ENCODE results near the gene SPON1. TPM values are rescaled to one million over a fixed set of nuclear protein-coding genes. Genes with fewer than 3 reads are reported as not detected.

SPON1 gene
- total and polyA plus RNA-seq, 2 of the 8 experiments (the other 6 are each of a cell fraction or from before 2014, with no cell fraction given): 1.5 to 5.4 TPM

GRCh38 chr11:14163576-14163975 lies 201.1 kb downstream of the SPON1 start:
- TF ChIP-seq POU5F1 (IDR thresholded peaks at IDR 0.05; ENCODE audit: low read depth, low read length) (no peak), BRCA1 (IDR thresholded peaks at IDR 0.05; ENCODE audit: low read depth, low read length) (no peak), TAF7 (optimal IDR thresholded peaks at IDR 0.05; ENCODE audit: borderline replicate concordance, low read depth, low read length) (no peak), BACH1 (IDR thresholded peaks at IDR 0.05; ENCODE audit: low read length) (no peak), ZNF274 (IDR thresholded peaks at IDR 0.05; ENCODE audit: borderline replicate concordance, extremely low read depth, low read length) (no peak), SIN3A (conservative IDR thresholded peaks at IDR 0.05 in 1 of 2, IDR thresholded peaks at IDR 0.05 in 1 of 2; ENCODE audit: low read depth in 1 of 2, low read length in 2 of 2) (no peak), TEAD4 (IDR thresholded peaks at IDR 0.05; ENCODE audit: low read depth, low read length) (no peak), SIRT6 (IDR thresholded peaks at IDR 0.05; ENCODE audit: low read length) (no peak), CREB1 (IDR thresholded peaks at IDR 0.05) (no peak), CTBP2 (IDR thresholded peaks at IDR 0.05; ENCODE audit: borderline replicate concordance, insufficient read depth, insufficient read length, low read length) (no peak), CBX5 (IDR thresholded peaks at IDR 0.05; ENCODE audit: low read depth, low read length) (no peak), NANOG (IDR thresholded peaks at IDR 0.05; ENCODE audit: insufficient read depth, low read depth, low read length, poor library complexity, severe bottlenecking) (no peak)
- CTCF ChIA-PET (ENCODE audit: partially characterized antibody): interaction anchor here (0.6 to 1.1 kb wide), 3 partner anchors 18 to 55 kb away, joined by 3 to 4 read pairs (median 3); no protein-coding TSS in a partner anchor
- WGBS, 2 experiments (ENCODE audit: extremely low coverage in 1 of 2, insufficient coverage in 1 of 2, insufficient read length in 1 of 2, insufficient replicate concordance in 2 of 2, low coverage in 1 of 2, low lambda C conversion rate in 2 of 2, missing lambda C conversion rate in 1 of 2): 94% methylated on average over 2 of the region's 2 CpGs; no CpG with 5 or more reads in 1 of the 2 experiments

More at GRCh38 chr11:14163576-14163975, 201.1 kb downstream of the SPON1 start:
- Histone ChIP-seq H3K4me2 (ENCODE audit: insufficient read depth in 1 of 2, low read depth in 2 of 2, low read length in 2 of 2) (no peak overlapping the region), H2BK15ac (ENCODE audit: low read length) (no peak overlapping the region), H2BK5ac (ENCODE audit: low read depth, low read length) (no peak overlapping the region), H2AFZ (ENCODE audit: low read length) (no peak overlapping the region), H3K79me2 (ENCODE audit: control insufficient read depth in 1 of 2, insufficient read depth in 2 of 2, low read length in 2 of 2) (no peaks in the 10 kb centered on the region), H2BK12ac (ENCODE audit: low read depth, low read length) (no peak overlapping the region), H2BK120ac (replicated peaks; ENCODE audit: low read depth, low read length) (no peak overlapping the region), H3K14ac (ENCODE audit: insufficient read length) (no peak overlapping the region), H3K79me1 (ENCODE audit: low read depth, low read length) (no peaks in the 10 kb centered on the region), H3K4me3 (ENCODE audit: extremely low read depth in 1 of 4, insufficient read depth in 2 of 4, low read depth in 3 of 4, low read length in 4 of 4) (no peak overlapping the region), H3K9me3 (ENCODE audit: insufficient read depth in 2 of 2, low read depth in 1 of 2, low read length in 1 of 2) (peaks cover 0 to 11% of the 10 kb centered on the region in 2 experiments; a peak in 1 of 4 replicates), H3K4ac (replicated peaks; ENCODE audit: insufficient read length, low read depth, low read length) (no peak overlapping the region), H3K4me1 (replicated peaks in 1 of 4; ENCODE audit: control insufficient read depth in 3 of 4, insufficient read depth in 4 of 4, low read length in 3 of 4) (no peaks in the 10 kb centered on the region), H3K27ac (ENCODE audit: low read depth, low read length) (no peak overlapping the region), H3K23ac (ENCODE audit: insufficient read length) (no peak overlapping the region), H4K8ac (ENCODE audit: extremely low read depth, insufficient read depth, low read length) (no peak overlapping the region), H3K36me3 (ENCODE audit: control insufficient read depth in 2 of 4, insufficient read depth in 4 of 4, low read length in 3 of 4) (no peaks in the 10 kb centered on the region), H3K27me3 (replicated peaks in 1 of 4; ENCODE audit: control insufficient read depth in 3 of 4, extremely low read depth in 1 of 4, insufficient read depth in 3 of 4, low read length in 3 of 4) (no peaks in the 10 kb centered on the region), H2AK5ac (ENCODE audit: low read depth, low read length) (no peak overlapping the region), H3K18ac (ENCODE audit: extremely low read depth, low read length) (no peak overlapping the region), H4K20me1 (replicated peaks in 1 of 2; ENCODE audit: control insufficient read depth in 1 of 2, insufficient read depth in 2 of 2, low read length in 2 of 2) (no peaks in the 10 kb centered on the region), H3K23me2 (ENCODE audit: low read depth, low read length) (no peaks in the 10 kb centered on the region), H4K91ac (replicated peaks; ENCODE audit: insufficient read length, low read length) (no peak overlapping the region), H2BK20ac (ENCODE audit: low read length) (no peak overlapping the region), H3K56ac (replicated peaks; ENCODE audit: insufficient read length, low read depth, low read length) (no peak overlapping the region), H3K9ac (replicated peaks in 1 of 4; ENCODE audit: extremely low read depth in 1 of 4, low read depth in 3 of 4, low read length in 3 of 4) (no peak overlapping the region), H4K5ac (ENCODE audit: insufficient read length, low read depth, low read length) (no peak overlapping the region)
- DNase-seq (ENCODE audit: low read depth in 1 of 2, low spot score in 2 of 2): no peak
- no peak for FAIRE-seq
- POLR2A ChIA-PET (ENCODE audit: partially characterized antibody): interaction anchor here (0.5 to 1.1 kb wide), 2 partner anchors 11 to 189 kb away, joined by 3 to 4 read pairs; no protein-coding TSS in a partner anchor
